GM23338 (cell line): Measurements from ENCODE around the gene FOXP1. TPM values are rescaled to one million over a fixed set of nuclear protein-coding genes. Genes with fewer than 3 reads are reported as not detected.

Source experiments
- ATAC-seq: fragments of 200-7000 bp; cut with Tn5 transposase; 3 replicates; pipeline ENCODE4 v1.9.1; 2020
- DNase-seq: peaks from one replicate; pipeline ENCODE4 v3.0.0-alpha.2; 2015; ENCODE audit warnings: low spot score
- H2AFZ ChIP-seq: fragments of 200-600 bp; sonication (generic); 2 replicates; pipeline ENCODE4 v1.8.0; 2016; ENCODE audit warnings: antibody characterized with exemption, mild to moderate bottlenecking, moderate library complexity
- H3F3A ChIP-seq: fragments of 200-600 bp; sonication (generic); replicated peaks from 2 replicates; pipeline ENCODE4 v1.8.0; 2017; ENCODE audit warnings: antibody characterized with exemption, mixed run types, low read depth
- H3K27ac ChIP-seq: fragments of 200-600 bp; sonication (generic); 2 replicates; pipeline ENCODE4 v1.6.1; 2016; ENCODE audit warnings: low read depth
- H3K27me3 ChIP-seq: fragments of 200-600 bp; sonication (generic); 2 replicates; pipeline ENCODE4 v1.8.0; 2016; ENCODE audit warnings: mild to moderate bottlenecking, mixed run types, moderate library complexity; ENCODE audit not compliant: insufficient read depth
- H3K36me3 ChIP-seq: fragments of 200-600 bp; sonication (generic); 2 replicates; pipeline ENCODE4 v1.8.0; 2016; ENCODE audit warnings: mild to moderate bottlenecking; ENCODE audit not compliant: insufficient read depth
- H3K4me1 ChIP-seq: fragments of 200-600 bp; sonication (generic); 2 replicates; pipeline ENCODE4 v1.8.0; 2016; ENCODE audit warnings: mild to moderate bottlenecking, moderate library complexity; ENCODE audit not compliant: insufficient read depth
- H3K4me2 ChIP-seq: fragments of 200-600 bp; sonication (generic); 2 replicates; pipeline ENCODE4 v1.7.1; 2017; ENCODE audit warnings: mixed run types
- H3K4me3 ChIP-seq: fragments of 200-600 bp; sonication (generic); 2 replicates; pipeline ENCODE4 v1.6.1; 2016; ENCODE audit warnings: mixed run types
- H3K79me2 ChIP-seq: fragments of 200-600 bp; sonication (generic); replicated peaks from 2 replicates; pipeline ENCODE4 v1.8.0; 2017; ENCODE audit warnings: mild to moderate bottlenecking; ENCODE audit not compliant: insufficient read depth
- H3K9me2 ChIP-seq: fragments of 200-600 bp; sonication (generic); 2 replicates; pipeline ENCODE4 v1.8.0; 2017; ENCODE audit not compliant: insufficient read depth
- H4K20me1 ChIP-seq: fragments of 200-600 bp; sonication (generic); replicated peaks from 2 replicates; pipeline ENCODE4 v1.8.0; 2017; ENCODE audit warnings: mild to moderate bottlenecking; ENCODE audit not compliant: insufficient read depth
- H3K27ac Mint-ChIP-seq: 2 replicates; pipeline ENCODE4 v1.8.0; 2020; ENCODE audit warnings: inconsistent platforms, mild to moderate bottlenecking, moderate library complexity, mixed read lengths
- H3K27me3 Mint-ChIP-seq: 3 replicates; pipeline ENCODE4 v1.8.0; 2022; ENCODE audit warnings: low read depth, mild to moderate bottlenecking, moderate library complexity, mixed read lengths, inconsistent platforms; ENCODE audit not compliant: insufficient read depth, poor library complexity
- H3K36me3 Mint-ChIP-seq: 3 replicates; pipeline ENCODE4 v1.8.0; 2021; ENCODE audit warnings: low read depth, mild to moderate bottlenecking, inconsistent platforms, moderate library complexity, mixed read lengths
- H3K4me1 Mint-ChIP-seq: 3 replicates; pipeline ENCODE4 v1.8.0; 2020; ENCODE audit warnings: mild to moderate bottlenecking, inconsistent platforms, mixed read lengths
- H3K4me3 Mint-ChIP-seq: 3 replicates; pipeline ENCODE4 v1.8.0; 2021; ENCODE audit warnings: moderate library complexity, mild to moderate bottlenecking, inconsistent platforms, mixed read lengths
- H3K9me3 Mint-ChIP-seq: 3 replicates; pipeline ENCODE4 v1.8.0; 2020; ENCODE audit warnings: moderate library complexity, mild to moderate bottlenecking, inconsistent platforms, mixed read lengths
- CREB1 ChIP-seq: fragments of 250-450 bp; sonication (Bioruptor Pico); IDR thresholded peaks from 2 replicates; pipeline ENCODE4 v1.5.0; 2020; ENCODE audit warnings: low read depth, mild to moderate bottlenecking, moderate library complexity
- EZH2phosphoT487 ChIP-seq: fragments of 200-600 bp; sonication (generic); IDR thresholded peaks from one replicate; pipeline ENCODE4 v1.8.1; 2018; ENCODE audit warnings: antibody characterized with exemption; ENCODE audit not compliant: unreplicated experiment
- JUNB ChIP-seq: IDR thresholded peaks from one replicate; pipeline ENCODE4 v1.6.1; 2016; ENCODE audit warnings: antibody characterized with exemption; ENCODE audit not compliant: unreplicated experiment
- NANOG ChIP-seq: IDR thresholded peaks from 2 replicates; pipeline ENCODE4 v1.6.1; 2016; ENCODE audit warnings: antibody characterized with exemption, borderline replicate concordance
- REST ChIP-seq: IDR thresholded peaks from one replicate; pipeline ENCODE4 v1.6.1; 2018; ENCODE audit warnings: antibody characterized with exemption; ENCODE audit not compliant: unreplicated experiment
- STAT1 ChIP-seq: IDR thresholded peaks from one replicate; pipeline ENCODE4 v1.6.1; 2016; ENCODE audit warnings: antibody characterized with exemption; ENCODE audit not compliant: unreplicated experiment
- ZNF114 ChIP-seq: fragments of 250-450 bp; sonication (Bioruptor Pico); IDR thresholded peaks from 2 replicates; pipeline ENCODE4 v1.5.0; 2020; ENCODE audit warnings: mild to moderate bottlenecking, moderate library complexity
- ZNF331 ChIP-seq: fragments of 250-450 bp; sonication (Bioruptor Pico); IDR thresholded peaks from 2 replicates; pipeline ENCODE4 v1.5.0; 2020; ENCODE audit warnings: low read depth, mild to moderate bottlenecking, moderate library complexity
- polyA plus RNA-seq: library from polyadenylated mRNA; unstranded; fragments of >200 nt; fragmentation: Nextera tagmentation; extraction: Ambion mirVana; gene quantifications from 2 replicates; pipeline ENCODE4 v1.2.1, GENCODE V29; 2016
- total RNA-seq: library from RNA; depleted of rRNA; stranded (reverse); fragments of >200 nt; shearing (Covaris generic); gene quantifications from 2 replicates; pipeline ENCODE4 v1.2.3, GENCODE V29; 2014
- TF ChIP-seq, protein P1 (sequence below): fragments of 250-450 bp; sonication (Bioruptor Pico); IDR thresholded peaks from 2 replicates; pipeline ENCODE4 v1.5.0; 2020; ENCODE audit warnings: mild to moderate bottlenecking, moderate library complexity
- TF ChIP-seq, protein P2 (sequence below): IDR thresholded peaks from 2 replicates; pipeline ENCODE4 v1.6.1; 2016; ENCODE audit warnings: antibody characterized with exemption

The FOXP1 gene
- total and polyA plus RNA-seq, 2 experiments from 2014 or later, result 32.9 to 35.5 TPM

DNA sequence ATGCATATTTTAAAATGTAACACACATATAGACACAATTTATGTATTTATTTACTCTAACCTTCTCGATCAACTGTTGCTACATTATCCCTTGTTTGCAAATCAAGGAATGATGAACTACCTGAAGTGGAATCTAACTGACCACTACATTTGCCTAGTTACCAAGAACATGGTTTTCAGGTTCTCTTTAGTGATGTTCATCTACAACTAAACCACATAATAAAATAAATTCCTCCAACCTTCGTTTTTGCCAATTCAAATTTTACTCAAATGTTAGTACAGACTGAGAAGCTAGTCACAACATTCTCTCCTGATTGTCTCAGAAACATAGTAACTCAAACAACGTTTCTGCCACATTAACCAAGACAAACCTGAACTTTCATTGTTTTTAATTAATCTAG is 521.9 kb downstream of the FOXP1 start (continued):
- TF ChIP-seq, protein P1, sequence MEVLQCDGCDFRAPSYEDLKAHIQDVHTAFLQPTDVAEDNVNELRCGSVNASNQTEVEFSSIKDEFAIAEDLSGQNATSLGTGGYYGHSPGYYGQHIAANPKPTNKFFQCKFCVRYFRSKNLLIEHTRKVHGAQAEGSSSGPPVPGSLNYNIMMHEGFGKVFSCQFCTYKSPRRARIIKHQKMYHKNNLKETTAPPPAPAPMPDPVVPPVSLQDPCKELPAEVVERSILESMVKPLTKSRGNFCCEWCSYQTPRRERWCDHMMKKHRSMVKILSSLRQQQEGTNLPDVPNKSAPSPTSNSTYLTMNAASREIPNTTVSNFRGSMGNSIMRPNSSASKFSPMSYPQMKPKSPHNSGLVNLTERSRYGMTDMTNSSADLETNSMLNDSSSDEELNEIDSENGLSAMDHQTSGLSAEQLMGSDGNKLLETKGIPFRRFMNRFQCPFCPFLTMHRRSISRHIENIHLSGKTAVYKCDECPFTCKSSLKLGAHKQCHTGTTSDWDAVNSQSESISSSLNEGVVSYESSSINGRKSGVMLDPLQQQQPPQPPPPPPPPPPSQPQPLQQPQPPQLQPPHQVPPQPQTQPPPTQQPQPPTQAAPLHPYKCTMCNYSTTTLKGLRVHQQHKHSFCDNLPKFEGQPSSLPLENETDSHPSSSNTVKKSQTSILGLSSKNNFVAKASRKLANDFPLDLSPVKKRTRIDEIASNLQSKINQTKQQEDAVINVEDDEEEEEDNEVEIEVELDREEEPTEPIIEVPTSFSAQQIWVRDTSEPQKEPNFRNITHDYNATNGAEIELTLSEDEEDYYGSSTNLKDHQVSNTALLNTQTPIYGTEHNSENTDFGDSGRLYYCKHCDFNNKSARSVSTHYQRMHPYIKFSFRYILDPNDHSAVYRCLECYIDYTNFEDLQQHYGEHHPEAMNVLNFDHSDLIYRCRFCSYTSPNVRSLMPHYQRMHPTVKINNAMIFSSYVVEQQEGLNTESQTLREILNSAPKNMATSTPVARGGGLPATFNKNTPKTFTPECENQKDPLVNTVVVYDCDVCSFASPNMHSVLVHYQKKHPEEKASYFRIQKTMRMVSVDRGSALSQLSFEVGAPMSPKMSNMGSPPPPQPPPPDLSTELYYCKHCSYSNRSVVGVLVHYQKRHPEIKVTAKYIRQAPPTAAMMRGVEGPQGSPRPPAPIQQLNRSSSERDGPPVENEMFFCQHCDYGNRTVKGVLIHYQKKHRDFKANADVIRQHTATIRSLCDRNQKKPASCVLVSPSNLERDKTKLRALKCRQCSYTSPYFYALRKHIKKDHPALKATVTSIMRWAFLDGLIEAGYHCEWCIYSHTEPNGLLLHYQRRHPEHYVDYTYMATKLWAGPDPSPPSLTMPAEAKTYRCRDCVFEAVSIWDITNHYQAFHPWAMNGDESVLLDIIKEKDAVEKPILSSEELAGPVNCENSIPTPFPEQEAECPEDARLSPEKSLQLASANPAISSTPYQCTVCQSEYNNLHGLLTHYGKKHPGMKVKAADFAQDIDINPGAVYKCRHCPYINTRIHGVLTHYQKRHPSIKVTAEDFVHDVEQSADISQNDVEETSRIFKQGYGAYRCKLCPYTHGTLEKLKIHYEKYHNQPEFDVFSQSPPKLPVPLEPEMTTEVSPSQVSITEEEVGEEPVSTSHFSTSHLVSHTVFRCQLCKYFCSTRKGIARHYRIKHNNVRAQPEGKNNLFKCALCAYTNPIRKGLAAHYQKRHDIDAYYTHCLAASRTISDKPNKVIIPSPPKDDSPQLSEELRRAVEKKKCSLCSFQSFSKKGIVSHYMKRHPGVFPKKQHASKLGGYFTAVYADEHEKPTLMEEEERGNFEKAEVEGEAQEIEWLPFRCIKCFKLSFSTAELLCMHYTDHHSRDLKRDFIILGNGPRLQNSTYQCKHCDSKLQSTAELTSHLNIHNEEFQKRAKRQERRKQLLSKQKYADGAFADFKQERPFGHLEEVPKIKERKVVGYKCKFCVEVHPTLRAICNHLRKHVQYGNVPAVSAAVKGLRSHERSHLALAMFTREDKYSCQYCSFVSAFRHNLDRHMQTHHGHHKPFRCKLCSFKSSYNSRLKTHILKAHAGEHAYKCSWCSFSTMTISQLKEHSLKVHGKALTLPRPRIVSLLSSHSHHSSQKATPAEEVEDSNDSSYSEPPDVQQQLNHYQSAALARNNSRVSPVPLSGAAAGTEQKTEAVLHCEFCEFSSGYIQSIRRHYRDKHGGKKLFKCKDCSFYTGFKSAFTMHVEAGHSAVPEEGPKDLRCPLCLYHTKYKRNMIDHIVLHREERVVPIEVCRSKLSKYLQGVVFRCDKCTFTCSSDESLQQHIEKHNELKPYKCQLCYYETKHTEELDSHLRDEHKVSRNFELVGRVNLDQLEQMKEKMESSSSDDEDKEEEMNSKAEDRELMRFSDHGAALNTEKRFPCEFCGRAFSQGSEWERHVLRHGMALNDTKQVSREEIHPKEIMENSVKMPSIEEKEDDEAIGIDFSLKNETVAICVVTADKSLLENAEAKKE (CRISPR knock-in tag), result no peak

GRCh38 chr3:71061037-71061436 is 522.5 kb downstream of the FOXP1 start:
- no peak overlapping the region for H3K27ac ChIP-seq
- no peak overlapping the region for H3K4me3 Mint-ChIP-seq
- DNase-seq (no peak), ATAC-seq (no peak)
- H3K4me1 Mint-ChIP-seq, result peaks cover 69% of the 10 kb centered on the region
- no peaks in the 10 kb centered on the region for H3K36me3 Mint-ChIP-seq
- no peak overlapping the region for H3K27ac Mint-ChIP-seq
- H4K20me1 ChIP-seq, result no peaks in the 10 kb centered on the region
- no peak overlapping the region for H2AFZ ChIP-seq
- no peaks in the 10 kb centered on the region for H3K9me2 ChIP-seq
- H3K4me1 ChIP-seq, result peaks cover 81% of the 10 kb centered on the region
- H3K9me3 Mint-ChIP-seq, result no peaks in the 10 kb centered on the region
- H3K4me2 ChIP-seq, result peak overlapping the region; percentile 33; the same call in 1 of the 2 replicates
- H3K27me3 Mint-ChIP-seq, result peaks cover 8% of the 10 kb centered on the region
- H3K4me3 ChIP-seq, result no peak overlapping the region
- peaks cover 56% of the 10 kb centered on the region for H3K79me2 ChIP-seq
- H3K27me3 ChIP-seq, result peaks cover 19% of the 10 kb centered on the region; the same call in 1 of the 2 replicates
- no peaks in the 10 kb centered on the region for H3K36me3 ChIP-seq
- H3F3A ChIP-seq, result no peaks in the 10 kb centered on the region
- TF ChIP-seq ZNF331 (CRISPR knock-in tag) (no peak), NANOG (no peak), REST (no peak), JUNB (no peak), CREB1 (CRISPR knock-in tag) (no peak), STAT1 (no peak), ZNF114 (CRISPR knock-in tag) (no peak), EZH2phosphoT487 (no peak)
- TF ChIP-seq, protein P2, sequence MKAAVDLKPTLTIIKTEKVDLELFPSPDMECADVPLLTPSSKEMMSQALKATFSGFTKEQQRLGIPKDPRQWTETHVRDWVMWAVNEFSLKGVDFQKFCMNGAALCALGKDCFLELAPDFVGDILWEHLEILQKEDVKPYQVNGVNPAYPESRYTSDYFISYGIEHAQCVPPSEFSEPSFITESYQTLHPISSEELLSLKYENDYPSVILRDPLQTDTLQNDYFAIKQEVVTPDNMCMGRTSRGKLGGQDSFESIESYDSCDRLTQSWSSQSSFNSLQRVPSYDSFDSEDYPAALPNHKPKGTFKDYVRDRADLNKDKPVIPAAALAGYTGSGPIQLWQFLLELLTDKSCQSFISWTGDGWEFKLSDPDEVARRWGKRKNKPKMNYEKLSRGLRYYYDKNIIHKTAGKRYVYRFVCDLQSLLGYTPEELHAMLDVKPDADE, result no peak
